ENCODE measurements around the gene ANAPC16.

GRCh38 chr10:72274730-72275350 lies 59.0 kb downstream of the ANAPC16 start:
- TF ChIP-seq CTCF (IDR thresholded peaks at IDR 0.05) = peak in 4 of 7 experiments; percentile 43 to 73 (median 65)
- TF ChIP-seq POLR2A (IDR thresholded peaks at IDR 0.05) = no peak
- no peak for TF ChIP-seq EP300 (IDR thresholded peaks at IDR 0.05)
